H9 (cell line): ENCODE results near the gene ANGPTL3. TPM values are rescaled to one million over a fixed set of nuclear protein-coding genes. Genes with fewer than 3 reads are reported as not detected.

Source experiments
- DNase-seq: peaks from one replicate; pipeline ENCODE4 v3.0.0-alpha.2; 2017
- H2AFZ ChIP-seq: one replicate; pipeline ENCODE4 v1.6.1; 2013; ENCODE audit warnings: mild to moderate bottlenecking, low read length, control low read depth, moderate library complexity
- H2AK5ac ChIP-seq: 2 replicates; pipeline ENCODE4 v1.6.1; 2013; ENCODE audit warnings: low read length, control low read depth, mixed read lengths; ENCODE audit not compliant: insufficient read length
- H2BK120ac ChIP-seq: one replicate; pipeline ENCODE4 v1.6.1; 2013; ENCODE audit warnings: low read depth, mild to moderate bottlenecking, low read length, control low read depth, inconsistent platforms; ENCODE audit not compliant: poor library complexity, severe bottlenecking
- H2BK12ac ChIP-seq: 2 replicates; pipeline ENCODE4 v1.6.1; 2013; ENCODE audit warnings: low read length, control low read depth, mixed read lengths, low read depth; ENCODE audit not compliant: insufficient read length
- H2BK15ac ChIP-seq: 2 replicates; pipeline ENCODE4 v1.6.1; 2013; ENCODE audit warnings: low read depth, low read length, control low read depth
- H2BK20ac ChIP-seq: one replicate; pipeline ENCODE4 v1.6.1; 2013; ENCODE audit warnings: low read depth, mild to moderate bottlenecking, low read length, control low read depth, inconsistent platforms; ENCODE audit not compliant: poor library complexity, severe bottlenecking
- H2BK5ac ChIP-seq: 2 replicates; pipeline ENCODE4 v1.6.1; 2013; ENCODE audit warnings: low read length, control low read depth, mixed read lengths; ENCODE audit not compliant: insufficient read length
- H3K14ac ChIP-seq: 2 replicates; pipeline ENCODE4 v1.6.1; 2013; ENCODE audit warnings: low read length, control low read depth; ENCODE audit not compliant: insufficient read depth
- H3K18ac ChIP-seq: 2 replicates; pipeline ENCODE4 v1.6.1; 2013; ENCODE audit warnings: low read depth, mild to moderate bottlenecking, mixed read lengths, low read length, control low read depth; ENCODE audit not compliant: insufficient read length
- H3K23ac ChIP-seq: 2 replicates; pipeline ENCODE4 v1.6.1; 2013; ENCODE audit warnings: low read length, control low read depth, mixed read lengths, low read depth; ENCODE audit not compliant: insufficient read length
- H3K23me2 ChIP-seq: 2 replicates; pipeline ENCODE4 v1.6.1; 2013; ENCODE audit warnings: low read depth, mild to moderate bottlenecking, mixed read lengths, low read length, control low read depth; ENCODE audit not compliant: insufficient read length, poor library complexity, severe bottlenecking
- H3K27ac ChIP-seq: 2 replicates; pipeline ENCODE4 v1.5.1; 2013; ENCODE audit warnings: low read length, control low read depth, mixed read lengths, low read depth; ENCODE audit not compliant: insufficient read length
- H3K27me3 ChIP-seq: 2 replicates; pipeline ENCODE4 v1.6.1; 2013; ENCODE audit warnings: low read length, control low read depth, inconsistent platforms; ENCODE audit not compliant: insufficient read depth
- H3K4ac ChIP-seq: 2 replicates; pipeline ENCODE4 v1.6.1; 2013; ENCODE audit warnings: low read depth, mild to moderate bottlenecking, control low read depth, inconsistent platforms, low read length, moderate library complexity
- H3K4me1 ChIP-seq: 2 replicates; pipeline ENCODE4 v1.6.1; 2013; ENCODE audit warnings: low read length, control low read depth, inconsistent platforms; ENCODE audit not compliant: insufficient read depth
- H3K4me2 ChIP-seq: 2 replicates; pipeline ENCODE4 v1.6.1; 2013; ENCODE audit warnings: low read length, control low read depth, mixed read lengths; ENCODE audit not compliant: insufficient read length, insufficient read depth
- H3K56ac ChIP-seq: 2 replicates; pipeline ENCODE4 v1.6.1; 2013; ENCODE audit warnings: low read depth, mild to moderate bottlenecking, mixed read lengths, low read length, control low read depth; ENCODE audit not compliant: insufficient read length
- H3K79me1 ChIP-seq: 2 replicates; pipeline ENCODE4 v1.6.1; 2013; ENCODE audit warnings: low read depth, mild to moderate bottlenecking, moderate library complexity, low read length, control low read depth, inconsistent platforms; ENCODE audit not compliant: insufficient read depth, poor library complexity, severe bottlenecking
- H3K79me2 ChIP-seq: 2 replicates; pipeline ENCODE4 v1.6.1; 2013; ENCODE audit warnings: low read length, control low read depth, inconsistent platforms; ENCODE audit not compliant: insufficient read depth
- H3K9ac ChIP-seq: 2 replicates; pipeline ENCODE4 v1.6.1; 2013; ENCODE audit warnings: low read length, control low read depth, mixed read lengths; ENCODE audit not compliant: insufficient read length; ENCODE audit errors: extremely low read depth
- H3K9me3 ChIP-seq: one replicate; pipeline ENCODE4 v1.6.1; 2013; ENCODE audit warnings: low read depth, low read length, inconsistent platforms; ENCODE audit not compliant: control insufficient read depth
- H3T11ph ChIP-seq: one replicate; pipeline ENCODE4 v1.6.1; 2013; ENCODE audit warnings: mild to moderate bottlenecking, low read length, control low read depth, inconsistent platforms
- H4K20me1 ChIP-seq: one replicate; pipeline ENCODE4 v1.6.1; 2013; ENCODE audit not compliant: control insufficient read depth, insufficient read length, insufficient read depth
- H4K5ac ChIP-seq: 2 replicates; pipeline ENCODE4 v1.6.1; 2013; ENCODE audit warnings: low read depth, mild to moderate bottlenecking, mixed read lengths, low read length, control low read depth; ENCODE audit not compliant: insufficient read length
- H4K8ac ChIP-seq: replicated peaks from 2 replicates; pipeline ENCODE4 v1.6.1; 2013; ENCODE audit warnings: low read length, control low read depth, mixed read lengths, low read depth; ENCODE audit not compliant: insufficient read length
- H4K91ac ChIP-seq: 2 replicates; pipeline ENCODE4 v1.6.1; 2013; ENCODE audit warnings: low read depth, mild to moderate bottlenecking, moderate library complexity, mixed read lengths, low read length, control low read depth; ENCODE audit not compliant: insufficient read length
- H3K27ac Mint-ChIP-seq, 3 experiments: 2 replicates in 2 of 3; 3 replicates in 1 of 3; pipeline ENCODE4 v1.8.0; 2020 to 2021; ENCODE audit warnings: mixed read lengths in 3 of 3, mild to moderate bottlenecking in 1 of 3, moderate library complexity in 1 of 3
- H3K27me3 Mint-ChIP-seq: 2 replicates; pipeline ENCODE4 v1.8.0; 2021; ENCODE audit warnings: low read depth, mild to moderate bottlenecking, moderate library complexity, mixed read lengths
- H3K36me3 Mint-ChIP-seq, 3 experiments: 2 replicates in 2 of 3; 3 replicates in 1 of 3; pipeline ENCODE4 v1.8.0; 2020 to 2021; ENCODE audit warnings: low read depth in 3 of 3, mixed read lengths in 3 of 3; ENCODE audit not compliant: insufficient read depth in 1 of 3
- H3K4me1 Mint-ChIP-seq, 2 experiments: 2 replicates each; pipeline ENCODE4 v1.8.0; 2020; ENCODE audit warnings: mixed read lengths in 2 of 2
- H3K4me3 Mint-ChIP-seq, 2 experiments: 2 replicates in 1 of 2; 3 replicates in 1 of 2; pipeline ENCODE4 v1.8.0; 2020 to 2021; ENCODE audit warnings: mild to moderate bottlenecking in 2 of 2, mixed read lengths in 2 of 2, moderate library complexity in 1 of 2
- H3K9me3 Mint-ChIP-seq, 2 experiments: 2 replicates in 1 of 2; 3 replicates in 1 of 2; pipeline ENCODE4 v1.8.0; 2020; ENCODE audit warnings: mild to moderate bottlenecking in 2 of 2, mixed read lengths in 2 of 2, moderate library complexity in 1 of 2
- CTCF ChIP-seq: fragments of 200-600 bp; sonication (generic); conservative IDR thresholded peaks from 3 replicates; pipeline ENCODE4 v1.8.0; 2021; ENCODE audit warnings: antibody characterized with exemption, mild to moderate bottlenecking
- WGBS: extraction: QIAGEN DNeasy Blood & Tissue Kit; methylation state at CpG from one replicate; pipeline ENCODE4 v1.1.7; 2013; ENCODE audit warnings: missing lambda C conversion rate, low lambda C conversion rate, mixed read lengths; ENCODE audit not compliant: insufficient read length; ENCODE audit errors: extremely low coverage; 5-methylcytosine and 5-hydroxymethylcytosine counted together
- total RNA-seq: library from RNA; stranded (reverse); gene quantifications from 2 replicates; pipeline ENCODE4 v1.2.1, GENCODE V29; 2021

The ANGPTL3 gene
- total RNA-seq, 1 experiment from 2014 or later: not detected

- WGBS: no CpG with 5 or more reads among the region's 1 CpG
Observed at GRCh38 chr1:62625415-62625814, 28.1 kb downstream of the ANGPTL3 start.

More at GRCh38 chr1:62625415-62625814, 28.1 kb downstream of the ANGPTL3 start:
- Histone ChIP-seq H3K79me2 (no peaks in the 10 kb centered on the region), H3K9ac (no peak overlapping the region), H2BK20ac (no peak overlapping the region), H3K79me1 (no peaks in the 10 kb centered on the region), H3K4me2 (no peak overlapping the region), H3K27ac (no peak overlapping the region), H3K14ac (no peak overlapping the region), H4K20me1 (no peaks in the 10 kb centered on the region), H3K18ac (no peak overlapping the region), H2BK5ac (no peak overlapping the region), H3K23me2 (no peaks in the 10 kb centered on the region), H3K27me3 (no peaks in the 10 kb centered on the region), H4K5ac (no peak overlapping the region), H3K4me1 (no peaks in the 10 kb centered on the region), H3K23ac (no peak overlapping the region), H4K8ac (no peak overlapping the region), H3K4ac (no peak overlapping the region), H2BK120ac (no peak overlapping the region), H4K91ac (no peak overlapping the region), H3K56ac (no peak overlapping the region), H3K9me3 (no peaks in the 10 kb centered on the region), H3T11ph (no peak overlapping the region), H2BK15ac (no peak overlapping the region), H2AK5ac (no peak overlapping the region), H2BK12ac (no peak overlapping the region), H2AFZ (no peak overlapping the region)
- DNase-seq: no peak
- no peaks in the 10 kb centered on the region for H3K9me3 Mint-ChIP-seq
- no peaks in the 10 kb centered on the region for H3K27me3 Mint-ChIP-seq
- H3K4me3 Mint-ChIP-seq: no peak overlapping the region
- TF ChIP-seq CTCF: no peak
- H3K27ac Mint-ChIP-seq: peak overlapping the region in 1 of 3 experiments; percentile 44; a peak in 1 of 7 replicates
- H3K36me3 Mint-ChIP-seq: peaks cover under 1 to 11% (median 5%) of the 10 kb centered on the region in 3 experiments; a peak in 3 of 7 replicates
- peaks cover 7 to 8% of the 10 kb centered on the region in 2 experiments; a peak in 2 of 4 replicates for H3K4me1 Mint-ChIP-seq
